Endothelial cell of umbilical vein (primary cell): Measurements from ENCODE around the gene ALG12. TPM values are rescaled to one million over a fixed set of nuclear protein-coding genes. Genes with fewer than 3 reads are reported as not detected.

Experiments
- BruUV-seq: library from RNA; stranded (reverse); fragments of 400-500 nt; replicated peaks from 2 replicates; lab custom pipeline; 2021; lab: Mats Ljungman, UMichigan
- CTCF ChIA-PET: fragments of 300-600, 350-600 bp; sonication (Branson Sonifier 250); formaldehyde crosslinking; loops from one replicate; lab custom pipeline; 2021; ENCODE audit warnings: antibody characterized with exemption, inconsistent platforms; lab: Charles Lee
- POLR2A ChIA-PET: fragments of 300-600, 350-600 bp; sonication (Branson Sonifier 250); formaldehyde crosslinking; loops from one replicate; lab custom pipeline; 2021; ENCODE audit warnings: antibody characterized with exemption, inconsistent platforms; lab: Charles Lee
- DNase-seq: peaks from one replicate; pipeline ENCODE4 v3.0.0-alpha.2; 2011; ENCODE audit warnings: low read depth, low spot score
- FAIRE-seq: peaks from 2 replicates; lab custom pipeline; 2011; peaks lifted over from hg19 to GRCh38; lab: Jason Lieb, UNC
- H2AFZ ChIP-seq: 2 replicates; pipeline ENCODE4 v1.6.0; 2012; ENCODE audit warnings: low read depth, low read length, control low read depth, inconsistent platforms
- H3K27ac ChIP-seq: 2 replicates; pipeline ENCODE4 v1.5.1; 2011; ENCODE audit warnings: low read depth, mild to moderate bottlenecking, control low read depth, low read length, moderate library complexity; ENCODE audit not compliant: insufficient read depth
- H3K27me3 ChIP-seq, 2 experiments: 2 replicates each; pipeline versions ENCODE4 v1.6.0 to v1.6.1; 2011; ENCODE audit warnings: low read length in 2 of 2, mixed read lengths in 1 of 2; ENCODE audit not compliant: control insufficient read depth in 2 of 2, insufficient read depth in 2 of 2
- H3K36me3 ChIP-seq, 2 experiments: 2 replicates in 1 of 2; 3 replicates in 1 of 2; pipeline ENCODE4 v1.5.1; 2011; ENCODE audit warnings: low read length in 2 of 2, mild to moderate bottlenecking in 1 of 2, moderate library complexity in 1 of 2; ENCODE audit not compliant: control insufficient read depth in 2 of 2, insufficient read depth in 2 of 2; ENCODE audit errors: extremely low read depth in 1 of 2
- H3K4me1 ChIP-seq: 3 replicates; pipeline ENCODE4 v1.5.1; 2011; ENCODE audit warnings: mild to moderate bottlenecking, low read length; ENCODE audit not compliant: control insufficient read depth, insufficient read depth; ENCODE audit errors: extremely low read depth
- H3K4me2 ChIP-seq: 2 replicates; pipeline ENCODE4 v1.6.1; 2011; ENCODE audit warnings: low read length, control low read depth, mixed read lengths; ENCODE audit not compliant: insufficient read depth
- H3K4me3 ChIP-seq, 3 experiments: fragments of 200-600 bp in 1 of 3; sonication (generic), shearing (Covaris generic) in 1 of 3; replicated peaks in 1 of 3; 2 replicates each; pipeline ENCODE4 v1.5.1; 2011 to 2016; ENCODE audit warnings: control low read depth in 3 of 3, low read length in 3 of 3, mild to moderate bottlenecking in 2 of 3, inconsistent platforms in 1 of 3, low read depth in 1 of 3, moderate library complexity in 1 of 3; ENCODE audit not compliant: insufficient read depth in 1 of 3
- H3K79me2 ChIP-seq: 2 replicates; pipeline ENCODE4 v1.6.0; 2012; ENCODE audit warnings: low read length, inconsistent platforms; ENCODE audit not compliant: control insufficient read depth, insufficient read depth
- H3K9ac ChIP-seq: replicated peaks from 2 replicates; pipeline ENCODE3; 2011; ENCODE audit warnings: low read length, control low read depth; ENCODE audit not compliant: insufficient read depth; ENCODE audit errors: extremely low read depth
- H3K9me1 ChIP-seq: replicated peaks from 3 replicates; pipeline ENCODE4 v1.6.0; 2011; ENCODE audit warnings: mild to moderate bottlenecking, low read length; ENCODE audit not compliant: control insufficient read depth, insufficient read depth; ENCODE audit errors: extremely low read depth
- H3K9me3 ChIP-seq: replicated peaks from 2 replicates; pipeline ENCODE4 v1.5.1; 2012; ENCODE audit warnings: low read length, inconsistent platforms; ENCODE audit not compliant: control insufficient read depth, insufficient read depth
- H4K20me1 ChIP-seq: replicated peaks from 2 replicates; pipeline ENCODE3; 2011; ENCODE audit warnings: mild to moderate bottlenecking, low read length; ENCODE audit not compliant: control insufficient read depth, insufficient read depth; ENCODE audit errors: extremely low read depth
- EZH2 ChIP-seq: IDR thresholded peaks from 2 replicates; pipeline ENCODE4 v1.6.1; 2012; ENCODE audit warnings: borderline replicate concordance, low read depth, mild to moderate bottlenecking, moderate library complexity, low read length, inconsistent platforms; ENCODE audit not compliant: severe bottlenecking
- FOS ChIP-seq: IDR thresholded peaks from 2 replicates; pipeline ENCODE4 v1.6.1; 2011; ENCODE audit warnings: mild to moderate bottlenecking, low read length, moderate library complexity, borderline replicate concordance; ENCODE audit not compliant: insufficient read depth
- GATA2 ChIP-seq: IDR thresholded peaks from 2 replicates; pipeline ENCODE4 v1.7.0; 2011; ENCODE audit warnings: low read depth, mild to moderate bottlenecking, moderate library complexity, mixed read lengths, low read length; ENCODE audit not compliant: insufficient read length, insufficient read depth
- JUN ChIP-seq: IDR thresholded peaks from 2 replicates; pipeline ENCODE4 v1.6.1; 2011; ENCODE audit warnings: borderline replicate concordance, low read depth; ENCODE audit not compliant: insufficient read length, insufficient read depth
- MYC ChIP-seq: IDR thresholded peaks from one replicate; pipeline ENCODE4 v1.6.1; 2011; ENCODE audit warnings: mild to moderate bottlenecking, low read depth, low read length
- POLR2A ChIP-seq: IDR thresholded peaks from 2 replicates; pipeline ENCODE4 v1.6.1; 2012; ENCODE audit warnings: low read depth, mild to moderate bottlenecking, control low read depth, low read length
- POLR2AphosphoS5 ChIP-seq: IDR thresholded peaks from 2 replicates; pipeline ENCODE4 v1.6.1; 2012; ENCODE audit warnings: low read depth, mild to moderate bottlenecking, control low read depth, low read length, moderate library complexity; ENCODE audit not compliant: insufficient read depth
- dilution Hi-C: fragments of 300-500 bp; cut with MboI; formaldehyde crosslinking; loops from one replicate; pipeline ENCODE4 v1.15.0; 2019; ENCODE audit warnings: low sequenced_read_pairs; ENCODE audit not compliant: extremely low pct_ligation_motif_present
- intact Hi-C: fragments of 100-400 bp; cut with micrococcal nuclease; formaldehyde crosslinking; loops from one replicate; pipeline ENCODE4 v1.10.0; 2022
- polyA plus RNA-seq, 4 experiments: library from polyadenylated mRNA; depleted of rRNA in 3 of 4; stranded (reverse) in 3 of 4; unstranded in 1 of 4; fragments of >200 nt; gene quantifications; 2 replicates each; pipeline versions ENCODE4 v1.2.1 to v1.2.3, GENCODE V29; 2011 to 2012; ENCODE audit warnings: missing spikeins in 1 of 4
- total RNA-seq: library from RNA; stranded (reverse); gene quantifications from 2 replicates; pipeline ENCODE4 v1.2.3, GENCODE V29; 2021
- TF ChIP-seq, protein P1 (sequence below), 2 donors: IDR thresholded peaks; 1 replicate in 1 of 2; 2 replicates in 1 of 2; pipeline ENCODE4 v1.5.1; 2011; ENCODE audit warnings: low read length in 2 of 2, mild to moderate bottlenecking in 2 of 2, moderate library complexity in 2 of 2, control low read depth in 1 of 2, inconsistent platforms in 1 of 2, low read depth in 1 of 2; ENCODE audit not compliant: insufficient read depth in 1 of 2; ENCODE audit errors: extremely low read depth in 1 of 2
- TF ChIP-seq, protein P2 (sequence below): IDR thresholded peaks from 2 replicates; pipeline ENCODE4 v1.6.1; 2011; ENCODE audit not compliant: insufficient read depth, insufficient read length

ALG12 gene
- total and polyA plus RNA-seq, 2 donors (not counting 3 experiments of a cell fraction or from before 2014, with no cell fraction given), result 14.6 to 18.0 TPM

GRCh38 chr22:49922484-49922883 is 4.2 kb upstream of the ALG12 start:
- no peak for TF ChIP-seq MYC
- no peak for TF ChIP-seq GATA2
- TF ChIP-seq, protein P1, sequence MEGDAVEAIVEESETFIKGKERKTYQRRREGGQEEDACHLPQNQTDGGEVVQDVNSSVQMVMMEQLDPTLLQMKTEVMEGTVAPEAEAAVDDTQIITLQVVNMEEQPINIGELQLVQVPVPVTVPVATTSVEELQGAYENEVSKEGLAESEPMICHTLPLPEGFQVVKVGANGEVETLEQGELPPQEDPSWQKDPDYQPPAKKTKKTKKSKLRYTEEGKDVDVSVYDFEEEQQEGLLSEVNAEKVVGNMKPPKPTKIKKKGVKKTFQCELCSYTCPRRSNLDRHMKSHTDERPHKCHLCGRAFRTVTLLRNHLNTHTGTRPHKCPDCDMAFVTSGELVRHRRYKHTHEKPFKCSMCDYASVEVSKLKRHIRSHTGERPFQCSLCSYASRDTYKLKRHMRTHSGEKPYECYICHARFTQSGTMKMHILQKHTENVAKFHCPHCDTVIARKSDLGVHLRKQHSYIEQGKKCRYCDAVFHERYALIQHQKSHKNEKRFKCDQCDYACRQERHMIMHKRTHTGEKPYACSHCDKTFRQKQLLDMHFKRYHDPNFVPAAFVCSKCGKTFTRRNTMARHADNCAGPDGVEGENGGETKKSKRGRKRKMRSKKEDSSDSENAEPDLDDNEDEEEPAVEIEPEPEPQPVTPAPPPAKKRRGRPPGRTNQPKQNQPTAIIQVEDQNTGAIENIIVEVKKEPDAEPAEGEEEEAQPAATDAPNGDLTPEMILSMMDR (IDR thresholded peaks at IDR 0.05; ENCODE audit: extremely low read depth in 1 of 2, insufficient read depth in 1 of 2, low read depth in 1 of 2, low read length in 2 of 2), result no peak
- TF ChIP-seq EZH2, result no peak
- no peak for TF ChIP-seq FOS
- no peak for TF ChIP-seq POLR2AphosphoS5
- TF ChIP-seq, protein P2, sequence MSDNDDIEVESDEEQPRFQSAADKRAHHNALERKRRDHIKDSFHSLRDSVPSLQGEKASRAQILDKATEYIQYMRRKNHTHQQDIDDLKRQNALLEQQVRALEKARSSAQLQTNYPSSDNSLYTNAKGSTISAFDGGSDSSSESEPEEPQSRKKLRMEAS, result no peak
- TF ChIP-seq POLR2A, result no peak
- TF ChIP-seq JUN, result no peak
- DNase-seq (no peak), FAIRE-seq (no peak)
- Histone ChIP-seq H2AFZ (no peak overlapping the region), H3K9me1 (no peaks in the 10 kb centered on the region), H3K9me3 (no peaks in the 10 kb centered on the region), H3K79me2 (peaks cover 4% of the 10 kb centered on the region), H3K4me1 (peaks cover 14% of the 10 kb centered on the region), H3K27ac (no peak overlapping the region), H3K36me3 (peaks cover 2 to 8% of the 10 kb centered on the region in 2 experiments), H3K27me3 (no peaks in the 10 kb centered on the region), H3K9ac (no peak overlapping the region), H4K20me1 (no peaks in the 10 kb centered on the region), H3K4me3 (no peak overlapping the region), H3K4me2 (no peak overlapping the region)
- ChIA-PET POLR2A (no interaction called here), CTCF (no interaction called here)
- dilution Hi-C loops (no loop called here), intact Hi-C loops (no loop called here)
- BruUV-seq, result no TSS peak
